Subcutaneous adipose tissue (tissue), 4 donors: ENCODE results near the gene ABI3. TPM values are rescaled to one million over a fixed set of nuclear protein-coding genes. Genes with fewer than 3 reads are reported as not detected.

Source experiments
- CTCF ChIP-seq: fragments of 450-650 bp; IDR thresholded peaks from one replicate; pipeline ENCODE4 v1.5.1; 2016; ENCODE audit warnings: low read depth, mild to moderate bottlenecking, control low read depth, antibody characterized with exemption, moderate library complexity
- total RNA-seq, 4 donors: library from RNA; depleted of rRNA; stranded (reverse); fragments of >200 nt; gene quantifications; one replicate each; pipeline ENCODE4 v1.1.0, GENCODE V29; 2016

Gene ABI3
- total RNA-seq, 4 donors from 2014 or later = 0.82 to 8.5 (median 4.4) TPM

DNA sequence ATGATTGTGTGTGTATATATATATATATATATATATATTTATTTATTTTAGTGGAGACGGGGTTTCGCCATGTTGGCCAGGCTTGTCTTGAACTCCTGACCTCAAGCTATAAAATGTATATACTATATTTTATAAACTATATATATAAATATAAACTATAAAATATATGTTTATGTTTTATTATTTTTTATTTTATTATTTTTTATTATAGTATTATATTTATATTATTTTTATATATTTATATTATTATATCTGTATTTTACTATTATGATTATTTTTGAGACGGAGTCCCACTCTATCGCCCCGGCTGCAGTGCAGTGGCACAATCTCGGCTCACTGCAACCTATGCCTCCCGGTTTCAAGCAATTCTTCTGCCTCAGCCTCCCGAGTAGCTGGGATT lies 30.5 kb downstream of the ABI3 start:
- TF ChIP-seq CTCF = no peak

- TF ChIP-seq CTCF = no peak
Observed at GRCh38 chr17:49241692-49242397, 31.3 kb downstream of the ABI3 start.

GRCh38 chr17:49242813-49243212 lies 32.3 kb downstream of the ABI3 start:
- TF ChIP-seq CTCF = no peak

- no peak for TF ChIP-seq CTCF
Observed at GRCh38 chr17:49244839-49245238, 34.3 kb downstream of the ABI3 start.

GRCh38 chr17:49247944-49248343 lies 37.4 kb downstream of the ABI3 start:
- no peak for TF ChIP-seq CTCF

GRCh38 chr17:49249292-49249794 lies 38.8 kb downstream of the ABI3 start:
- TF ChIP-seq CTCF = no peak

DNA sequence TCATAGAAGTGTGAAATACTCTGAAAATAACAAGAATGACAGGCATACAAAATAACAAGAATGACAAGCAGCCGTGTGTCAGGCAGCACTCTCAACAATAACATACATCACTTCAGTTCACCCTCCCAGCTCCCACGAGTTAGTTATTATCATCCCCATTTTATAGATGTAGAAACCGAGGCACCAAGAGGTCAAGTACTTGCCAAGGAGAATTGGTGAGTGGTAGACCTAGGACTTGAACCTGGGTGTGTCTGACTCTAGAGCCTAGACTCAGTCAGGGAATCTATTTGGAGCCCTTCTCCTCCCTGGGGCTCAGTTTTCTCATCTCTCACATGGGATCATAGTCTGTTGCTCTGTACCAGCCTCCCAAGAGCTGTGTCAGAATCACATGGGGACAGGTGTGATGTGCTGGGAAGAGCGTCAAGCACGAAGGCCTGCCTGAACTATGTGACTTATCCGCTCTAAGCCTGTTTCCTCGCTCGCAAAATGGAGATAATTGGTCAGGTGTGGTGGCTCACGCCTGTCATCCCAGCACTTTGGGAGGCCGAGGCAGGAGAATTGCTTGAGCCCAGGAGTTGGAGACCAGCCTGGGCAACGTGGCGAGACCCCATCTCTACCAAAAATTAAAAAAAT lies 39.5 kb downstream of the ABI3 start:
- TF ChIP-seq CTCF = no peak
